ENCODE data around the gene PRR13. TPM values are rescaled to one million over a fixed set of nuclear protein-coding genes. Genes with fewer than 3 reads are reported as not detected.

The PRR13 gene
- total RNA-seq, 1 donor from 2014 or later = 190 TPM

DNA sequence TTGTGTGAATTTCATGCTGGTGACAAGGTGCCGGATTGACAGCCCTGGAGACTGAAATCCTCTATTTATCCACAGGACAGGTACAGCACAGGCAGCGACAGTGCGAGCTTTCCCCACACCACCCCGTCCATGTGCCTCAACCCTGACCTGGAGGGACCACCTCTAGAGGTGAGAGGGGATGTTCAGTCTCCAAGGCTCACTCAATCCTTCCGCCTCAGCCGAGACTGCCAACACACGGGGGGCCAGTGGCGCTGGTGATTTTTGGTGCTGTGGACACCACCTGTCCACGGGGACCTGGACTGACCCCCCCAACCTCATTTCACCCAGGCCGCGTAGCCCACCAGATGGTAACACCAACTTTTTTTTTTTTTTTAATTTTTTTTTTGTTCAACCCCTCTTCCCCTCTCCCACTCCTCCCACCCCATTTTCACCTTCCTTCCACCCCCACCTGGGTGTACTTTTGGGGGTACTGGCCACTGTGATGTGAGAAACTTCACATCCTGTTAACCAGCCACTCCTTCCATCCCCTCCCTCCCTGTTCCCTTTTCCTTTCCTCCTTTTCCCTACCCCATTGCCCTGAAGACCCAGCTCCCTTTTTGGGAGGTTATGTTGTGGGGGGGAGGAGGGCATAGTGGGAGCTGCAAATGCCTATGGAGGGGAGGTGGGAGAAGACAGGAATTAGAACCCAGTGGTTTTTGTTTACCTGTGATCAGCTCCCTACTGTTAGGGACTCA is 23.3 kb downstream of the PRR13 start:
- TF ChIP-seq EZH2 (IDR thresholded peaks at IDR 0.05; ENCODE audit: insufficient read depth, low read length) (no peak), CTCF (IDR thresholded peaks at IDR 0.05; ENCODE audit: insufficient read depth, low read depth, low read length) (no peak)
- H3K36me3 ChIP-seq (ENCODE audit: insufficient read depth, low read length) = peaks cover 95% of the 10 kb centered on the region
- H3K4me1 ChIP-seq (ENCODE audit: insufficient read depth, low read length) = no peaks in the 10 kb centered on the region
- H2AFZ ChIP-seq (ENCODE audit: low read depth, low read length) = no peak overlapping the region
- H3K79me2 ChIP-seq (ENCODE audit: insufficient read depth, low read length) = peaks cover 97% of the 10 kb centered on the region
- FAIRE-seq = no peak
- peaks cover 98% of the 10 kb centered on the region for H4K20me1 ChIP-seq (ENCODE audit: insufficient read depth, low read length)
- Mint-ChIP-seq H3K27me3 (ENCODE audit: low read depth, unreplicated experiment) (no peaks in the 10 kb centered on the region), H3K4me3 (ENCODE audit: unreplicated experiment) (peak overlapping the region; percentile 40), H3K36me3 (ENCODE audit: low read depth, unreplicated experiment) (peaks cover 41% of the 10 kb centered on the region), H3K4me1 (ENCODE audit: low read depth, unreplicated experiment) (peaks cover 52% of the 10 kb centered on the region), H3K9me3 (ENCODE audit: unreplicated experiment) (no peaks in the 10 kb centered on the region), H3K27ac (ENCODE audit: unreplicated experiment) (peak overlapping the region; percentile 59)
- no peaks in the 10 kb centered on the region for H3K27me3 ChIP-seq (ENCODE audit: insufficient read depth, low read length)
- no peak overlapping the region for H3K4me3 ChIP-seq (ENCODE audit: insufficient read depth, low read depth, low read length)
- no peaks in the 10 kb centered on the region for H3K9me3 ChIP-seq (ENCODE audit: insufficient read depth, low read depth, low read length)
- no peak overlapping the region for H3K4me2 ChIP-seq (ENCODE audit: low read length)
- no peak for DNase-seq (ENCODE audit: low read depth)
- peak overlapping the region; percentile 14 for H3K9ac ChIP-seq (ENCODE audit: low read length)
- no peak overlapping the region for H3K27ac ChIP-seq (ENCODE audit: low read depth, low read length)

DNA sequence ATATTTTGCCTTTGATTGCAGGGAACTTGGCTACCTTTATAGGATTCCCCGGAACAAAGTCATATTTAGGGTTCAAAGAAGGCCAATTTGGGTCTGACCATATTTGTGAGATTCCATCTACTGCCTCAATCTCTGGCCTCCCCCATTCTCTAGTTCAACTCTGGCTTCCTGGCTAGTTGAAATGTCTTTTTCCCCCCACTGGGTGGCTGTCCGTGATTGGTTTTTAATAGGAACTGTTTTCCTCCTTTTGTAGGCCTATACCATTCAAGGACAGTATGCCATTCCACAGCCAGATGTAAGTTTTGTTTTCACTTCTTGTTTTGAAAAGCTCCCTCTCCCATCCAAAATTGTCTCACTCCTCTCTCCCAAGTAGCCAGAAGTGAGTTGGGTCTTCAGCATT is 24.1 kb downstream of the PRR13 start:
- TF ChIP-seq EZH2 (IDR thresholded peaks at IDR 0.05; ENCODE audit: insufficient read depth, low read length) (no peak), CTCF (IDR thresholded peaks at IDR 0.05; ENCODE audit: insufficient read depth, low read depth, low read length) (no peak)
- H3K27ac ChIP-seq (ENCODE audit: low read depth, low read length) = no peak overlapping the region
- Mint-ChIP-seq H3K27ac (ENCODE audit: unreplicated experiment) (peak overlapping the region; percentile 84), H3K4me3 (ENCODE audit: unreplicated experiment) (peak overlapping the region; percentile 31), H3K9me3 (ENCODE audit: unreplicated experiment) (no peaks in the 10 kb centered on the region), H3K36me3 (ENCODE audit: low read depth, unreplicated experiment) (peaks cover 38% of the 10 kb centered on the region), H3K27me3 (ENCODE audit: low read depth, unreplicated experiment) (no peaks in the 10 kb centered on the region), H3K4me1 (ENCODE audit: low read depth, unreplicated experiment) (peaks cover 45% of the 10 kb centered on the region)
- DNase-seq (ENCODE audit: low read depth) (no peak), FAIRE-seq (no peak)
- no peaks in the 10 kb centered on the region for H3K4me1 ChIP-seq (ENCODE audit: insufficient read depth, low read length)
- peaks cover 97% of the 10 kb centered on the region for H4K20me1 ChIP-seq (ENCODE audit: insufficient read depth, low read length)
- H3K27me3 ChIP-seq (ENCODE audit: insufficient read depth, low read length) = no peaks in the 10 kb centered on the region
- H3K36me3 ChIP-seq (ENCODE audit: insufficient read depth, low read length) = peaks cover 93% of the 10 kb centered on the region
- no peaks in the 10 kb centered on the region for H3K9me3 ChIP-seq (ENCODE audit: insufficient read depth, low read depth, low read length)
- peaks cover 97% of the 10 kb centered on the region for H3K79me2 ChIP-seq (ENCODE audit: insufficient read depth, low read length)
- no peak overlapping the region for H3K4me2 ChIP-seq (ENCODE audit: low read length)
- H3K9ac ChIP-seq (ENCODE audit: low read length) = peak overlapping the region; percentile 14
- H2AFZ ChIP-seq (ENCODE audit: low read depth, low read length) = no peak overlapping the region
- H3K4me3 ChIP-seq (ENCODE audit: insufficient read depth, low read depth, low read length) = no peak overlapping the region

- Histone ChIP-seq H3K27ac (ENCODE audit: low read depth, low read length) (no peak overlapping the region), H3K27me3 (ENCODE audit: insufficient read depth, low read length) (no peaks in the 10 kb centered on the region), H4K20me1 (ENCODE audit: insufficient read depth, low read length) (peaks cover 95% of the 10 kb centered on the region), H2AFZ (ENCODE audit: low read depth, low read length) (no peak overlapping the region), H3K9ac (ENCODE audit: low read length) (peak overlapping the region; percentile 2), H3K4me3 (ENCODE audit: insufficient read depth, low read depth, low read length) (no peak overlapping the region), H3K4me2 (ENCODE audit: low read length) (no peak overlapping the region), H3K9me3 (ENCODE audit: insufficient read depth, low read depth, low read length) (no peaks in the 10 kb centered on the region), H3K4me1 (ENCODE audit: insufficient read depth, low read length) (no peaks in the 10 kb centered on the region), H3K36me3 (ENCODE audit: insufficient read depth, low read length) (peaks cover 89% of the 10 kb centered on the region), H3K79me2 (ENCODE audit: insufficient read depth, low read length) (peaks cover 94% of the 10 kb centered on the region)
- H3K4me1 Mint-ChIP-seq (ENCODE audit: low read depth, unreplicated experiment) = peaks cover 39% of the 10 kb centered on the region
- TF ChIP-seq CTCF (IDR thresholded peaks at IDR 0.05; ENCODE audit: insufficient read depth, low read depth, low read length) (no peak), EZH2 (IDR thresholded peaks at IDR 0.05; ENCODE audit: insufficient read depth, low read length) (no peak)
- peaks cover 36% of the 10 kb centered on the region for H3K36me3 Mint-ChIP-seq (ENCODE audit: low read depth, unreplicated experiment)
- H3K9me3 Mint-ChIP-seq (ENCODE audit: unreplicated experiment) = no peaks in the 10 kb centered on the region
- H3K27me3 Mint-ChIP-seq (ENCODE audit: low read depth, unreplicated experiment) = no peaks in the 10 kb centered on the region
- H3K27ac Mint-ChIP-seq (ENCODE audit: unreplicated experiment) = peak overlapping the region; percentile 62
- peak overlapping the region; percentile 51 for H3K4me3 Mint-ChIP-seq (ENCODE audit: unreplicated experiment)
- DNase-seq (ENCODE audit: low read depth) (no peak), FAIRE-seq (no peak)
Observed at GRCh38 chr12:53466640-53467039, 25.1 kb downstream of the PRR13 start.

Data from astrocyte (in vitro differentiated cells and primary cell).